Naive thymus-derived CD8-positive, alpha-beta T cell (primary cell): Measurements from ENCODE around the gene RPS13. TPM values are rescaled to one million over a fixed set of nuclear protein-coding genes. Genes with fewer than 3 reads are reported as not detected.
A peak's percentile ranks its signal among the peaks of the same experiment; 100 is the strongest.
"Not testable (repeated sequence)": the region's sequence is repeated elsewhere in the genome, so short reads cannot be mapped to it uniquely, and the experiment has no call there.

Source experiments
- ATAC-seq, 2 donors: fragments of 150-1000 bp; cut with Tn5 transposase in 1 of 2; sonication (Bioruptor Pico), chemical (Tn5 transposase) in 1 of 2; 1 replicate in 1 of 2; 2 replicates in 1 of 2; pipeline ENCODE4 v1.10.0; 2021; ENCODE audit warnings: mild to moderate bottlenecking in 2 of 2, moderate library complexity in 2 of 2
- POLR2A ChIA-PET: fragments of 350-600 bp; sonication (Branson Sonifier 250); formaldehyde crosslinking; loops from one replicate; lab custom pipeline; 2021; ENCODE audit warnings: antibody characterized with exemption; lab: Charles Lee
- DNase-seq, 10 donors: peaks; one replicate each; pipeline versions ENCODE4 v3.0.0 to v3.0.0-alpha.2; 2020 to 2022
- H3K27ac Mint-ChIP-seq, 10 donors: one replicate each; pipeline ENCODE4 v1.8.0; 2020 to 2022; ENCODE audit warnings: mild to moderate bottlenecking in 10 of 10, mixed read lengths in 10 of 10, moderate library complexity in 4 of 10, inconsistent platforms in 1 of 10
- H3K27me3 Mint-ChIP-seq, 5 donors: one replicate each; pipeline ENCODE4 v1.8.0; 2021 to 2022; ENCODE audit warnings: mixed read lengths in 5 of 5
- H3K36me3 Mint-ChIP-seq, 3 donors: one replicate each; pipeline ENCODE4 v1.8.0; 2020 to 2022; ENCODE audit warnings: mixed read lengths in 3 of 3, mild to moderate bottlenecking in 2 of 3, inconsistent platforms in 1 of 3
- H3K4me1 Mint-ChIP-seq, 4 donors: one replicate each; pipeline ENCODE4 v1.8.0; 2021 to 2022; ENCODE audit warnings: mixed read lengths in 4 of 4
- H3K4me3 Mint-ChIP-seq, 10 donors: one replicate each; pipeline ENCODE4 v1.8.0; 2020 to 2022; ENCODE audit warnings: mild to moderate bottlenecking in 10 of 10, mixed read lengths in 10 of 10, moderate library complexity in 6 of 10, inconsistent platforms in 1 of 10
- H3K9me3 Mint-ChIP-seq, 9 donors: one replicate each; pipeline ENCODE4 v1.8.0; 2020 to 2022; ENCODE audit warnings: mixed read lengths in 9 of 9, mild to moderate bottlenecking in 3 of 9, inconsistent platforms in 1 of 9, moderate library complexity in 1 of 9
- polyA plus RNA-seq, 3 donors: library from polyadenylated mRNA; unstranded; fragments of 300-500 nt; fragmentation: Illumina TruSeq; gene quantifications; one replicate each; pipeline ENCODE4 v1.2.3, GENCODE V29; 2021
- total RNA-seq, 8 experiments: library from RNA in 2 of 8; stranded (reverse) in 2 of 8; gene quantifications; one replicate each; pipeline ENCODE4 v1.2.3 and lab custom pipeline; 2021 to 2026

RPS13 gene
- total RNA-seq, result 1,000 to 10,000 TPM; 2,203 to 2,299 TPM
- 1,000 to 10,000 TPM; 2,659 to 3,144 (median 3,037) TPM for polyA plus RNA-seq
- 769 to 1,021 (median 916) reads per million in 6 experiments for total RNA-seq (lab: John Stamatoyannopoulos, UW)

- Mint-ChIP-seq H3K4me3 (peak within 1 kb of the TSS; percentile 97 to 99 (median 98)), H3K27me3 (no peaks in the 10 kb centered on the region), H3K27ac (peak within 1 kb of the TSS; percentile 90 to 99 (median 98)), H3K4me1 (peaks cover 23 to 44% (median 40%) of the 10 kb centered on the region in 4 donors), H3K9me3 (no peaks in the 10 kb centered on the region), H3K36me3 (peaks cover 0 to 37% (median 16%) of the 10 kb centered on the region in 3 donors)
- DNase-seq (peak; percentile 82 to 96 (median 93)), ATAC-seq (peak; percentile 91 to 95)
- POLR2A ChIA-PET, result interaction anchor here (0.6 to 1.7 kb wide), 13 partner anchors 10 to 1318 kb away, joined by 3 to 14 read pairs (median 4); partner anchors contain the start of genes C11orf58, LDHA, NUCB2 and PIK3C2A
Measured at GRCh38 chr11:17077520-17078401, at the start of gene RPS13. RPS13 (minus strand) TSS chr11:17077667; CDS start chr11:17077641, 26 bp downstream.

GRCh38 chr11:17121981-17122380, 44.5 kb upstream of the RPS13 start:
- H3K27ac Mint-ChIP-seq, result peak overlapping the region in 1 of 10 donors; percentile 80
- DNase-seq (no peak), ATAC-seq (no peak)
- H3K27me3 Mint-ChIP-seq, result no peaks in the 10 kb centered on the region
- peaks cover 0 to 65% (median 24%) of the 10 kb centered on the region in 3 donors for H3K36me3 Mint-ChIP-seq
- H3K4me3 Mint-ChIP-seq, result no peak overlapping the region
- POLR2A ChIA-PET, result no interaction called here
- peaks cover 0 to 3% (median 0%) of the 10 kb centered on the region in 4 donors for H3K4me1 Mint-ChIP-seq
- no peaks in the 10 kb centered on the region for H3K9me3 Mint-ChIP-seq

GRCh38 chr11:17117262-17117661, 39.8 kb upstream of the RPS13 start:
- Mint-ChIP-seq H3K9me3 (no peaks in the 10 kb centered on the region), H3K4me1 (peaks cover 0 to 3% (median 2%) of the 10 kb centered on the region in 4 donors), H3K4me3 (no peak overlapping the region), H3K27ac (no peak overlapping the region), H3K36me3 (peaks cover 0 to 77% (median 23%) of the 10 kb centered on the region in 3 donors), H3K27me3 (no peaks in the 10 kb centered on the region)
- POLR2A ChIA-PET, result no interaction called here
- DNase-seq, result no peak
- no peak for ATAC-seq

- peaks cover 0 to 3% (median 2%) of the 10 kb centered on the region in 4 donors for H3K4me1 Mint-ChIP-seq
- no peak overlapping the region for H3K4me3 Mint-ChIP-seq
- no peak for ATAC-seq
- H3K9me3 Mint-ChIP-seq, result no peaks in the 10 kb centered on the region
- no peaks in the 10 kb centered on the region for H3K27me3 Mint-ChIP-seq
- POLR2A ChIA-PET, result no interaction called here
- no peak for DNase-seq
- H3K27ac Mint-ChIP-seq, result no peak overlapping the region
- peaks cover 0 to 77% (median 21%) of the 10 kb centered on the region in 3 donors for H3K36me3 Mint-ChIP-seq
Measured at GRCh38 chr11:17116117-17116516, 38.6 kb upstream of the RPS13 start.

GRCh38 chr11:17107745-17108144, 30.3 kb upstream of the RPS13 start:
- POLR2A ChIA-PET, result not testable (repeated sequence)

GRCh38 chr11:17105404-17106040, 28.1 kb upstream of the RPS13 start:
- H3K27me3 Mint-ChIP-seq, POLR2A ChIA-PET, H3K9me3 Mint-ChIP-seq, H3K4me1 Mint-ChIP-seq, H3K4me3 Mint-ChIP-seq, DNase-seq, ATAC-seq: not testable (repeated sequence)
- Mint-ChIP-seq H3K36me3 (peaks cover 0 to 63% (median 19%) of the 10 kb centered on the region in 3 donors), H3K27ac (peak overlapping the region in 2 of 10 donors; percentile 4 to 31)

More at GRCh38 chr11:17107745-17108144, 30.3 kb upstream of the RPS13 start:
- H3K9me3 Mint-ChIP-seq, ATAC-seq, H3K27me3 Mint-ChIP-seq, H3K4me3 Mint-ChIP-seq, H3K4me1 Mint-ChIP-seq, DNase-seq: not testable (repeated sequence)
- H3K36me3 Mint-ChIP-seq, result peaks cover 0 to 62% (median 17%) of the 10 kb centered on the region in 3 donors
- peak overlapping the region in 1 of 10 donors; percentile 24 for H3K27ac Mint-ChIP-seq

GRCh38 chr11:17102462-17102861, 25.0 kb upstream of the RPS13 start:
- POLR2A ChIA-PET, result no interaction called here
- DNase-seq (no peak), ATAC-seq (no peak)
- H3K27ac Mint-ChIP-seq, result no peak overlapping the region
- no peaks in the 10 kb centered on the region for H3K27me3 Mint-ChIP-seq
- no peak overlapping the region for H3K4me3 Mint-ChIP-seq
- H3K4me1 Mint-ChIP-seq, result peaks cover 0 to 4% (median 0%) of the 10 kb centered on the region in 4 donors
- peaks cover 0 to 69% (median 16%) of the 10 kb centered on the region in 3 donors for H3K36me3 Mint-ChIP-seq
- H3K9me3 Mint-ChIP-seq, result no peaks in the 10 kb centered on the region

- Mint-ChIP-seq H3K36me3 (peaks cover 0 to 77% (median 7%) of the 10 kb centered on the region in 3 donors), H3K9me3 (no peaks in the 10 kb centered on the region), H3K4me3 (no peak overlapping the region), H3K27me3 (no peaks in the 10 kb centered on the region), H3K4me1 (peaks cover 0 to 4% (median 0%) of the 10 kb centered on the region in 4 donors), H3K27ac (peak overlapping the region in 1 of 10 donors; percentile 35)
- POLR2A ChIA-PET, result interaction anchor here (0.6 kb wide), 1 partner anchor 189 kb away, joined by 3 read pairs; no protein-coding TSS in a partner anchor
- DNase-seq (no peak), ATAC-seq (no peak)
Measured at GRCh38 chr11:17098658-17099057, 21.2 kb upstream of the RPS13 start.

GRCh38 chr11:17098038-17098437, 20.6 kb upstream of the RPS13 start:
- no peak overlapping the region for H3K4me3 Mint-ChIP-seq
- no peak for DNase-seq
- ATAC-seq, result no peak
- no peaks in the 10 kb centered on the region for H3K9me3 Mint-ChIP-seq
- peak overlapping the region in 3 of 10 donors; percentile 22 to 43 (median 35) for H3K27ac Mint-ChIP-seq
- POLR2A ChIA-PET, result no interaction called here
- peaks cover 0 to 79% (median 7%) of the 10 kb centered on the region in 3 donors for H3K36me3 Mint-ChIP-seq
- no peaks in the 10 kb centered on the region for H3K27me3 Mint-ChIP-seq
- peaks cover 0 to 4% (median 0%) of the 10 kb centered on the region in 4 donors for H3K4me1 Mint-ChIP-seq

- H3K9me3 Mint-ChIP-seq, H3K27me3 Mint-ChIP-seq, DNase-seq, H3K27ac Mint-ChIP-seq, ATAC-seq, H3K4me3 Mint-ChIP-seq, H3K4me1 Mint-ChIP-seq, POLR2A ChIA-PET: not testable (repeated sequence)
- H3K36me3 Mint-ChIP-seq, result peaks cover 0 to 24% (median 7%) of the 10 kb centered on the region in 3 donors
Measured at GRCh38 chr11:17085976-17086375, 8.5 kb upstream of the RPS13 start.

- Mint-ChIP-seq H3K27ac (peak overlapping the region; percentile 90 to 99 (median 98)), H3K36me3 (peaks cover 0 to 42% (median 16%) of the 10 kb centered on the region in 3 donors), H3K4me1 (peaks cover 23 to 44% (median 40%) of the 10 kb centered on the region in 4 donors), H3K9me3 (no peaks in the 10 kb centered on the region), H3K27me3 (no peaks in the 10 kb centered on the region), H3K4me3 (peak overlapping the region; percentile 97 to 99 (median 98))
- POLR2A ChIA-PET, result interaction anchor here (0.6 to 1.7 kb wide), 10 partner anchors 10 to 1319 kb away, joined by 3 to 14 read pairs (median 4); partner anchors contain the start of genes C11orf58, LDHA, NUCB2 and PIK3C2A
- ATAC-seq, result peak; percentile 45 to 49
- DNase-seq, result no peak
Measured at GRCh38 chr11:17077240-17077519, 287 bp downstream of the RPS13 start.

- ATAC-seq, result no peak
- DNase-seq, result no peak
- H3K27me3 Mint-ChIP-seq, result no peaks in the 10 kb centered on the region
- H3K4me1 Mint-ChIP-seq, result peaks cover 23 to 44% (median 40%) of the 10 kb centered on the region in 4 donors
- H3K4me3 Mint-ChIP-seq, result peak overlapping the region; percentile 97 to 99 (median 98)
- H3K36me3 Mint-ChIP-seq, result peaks cover 0 to 47% (median 16%) of the 10 kb centered on the region in 3 donors
- H3K9me3 Mint-ChIP-seq, result no peaks in the 10 kb centered on the region
- peak overlapping the region; percentile 90 to 99 (median 98) for H3K27ac Mint-ChIP-seq
- POLR2A ChIA-PET, result interaction anchor here (0.6 to 1.7 kb wide), 6 partner anchors 9 to 1319 kb away, joined by 3 to 14 read pairs (median 6); partner anchors contain the start of genes C11orf58, NUCB2 and PIK3C2A
Measured at GRCh38 chr11:17076517-17077239, 789 bp downstream of the RPS13 start.
